ENCODE data around the gene TNFSF10. TPM values are rescaled to one million over a fixed set of nuclear protein-coding genes. Genes with fewer than 3 reads are reported as not detected.
"Not testable (repeated sequence)": the region's sequence is repeated elsewhere in the genome, so short reads cannot be mapped to it uniquely, and the experiment has no call there.

TNFSF10 gene
- total RNA-seq, 2 experiments from 2014 or later = 5.1 to 6.8 TPM

- POLR2A ChIA-PET = interaction anchor here (0.6 kb wide), 3 partner anchors 28 to 987 kb away, joined by 3 to 5 read pairs (median 4); no protein-coding TSS in a partner anchor
Measured at GRCh38 chr3:172525116-172525613, 1.9 kb upstream of the TNFSF10 start.

GRCh38 chr3:172524611-172525010 is 1.4 kb upstream of the TNFSF10 start:
- no peak for DNase-seq (ENCODE audit: low spot score)
- no TSS peak for BruUV-seq (replicated peaks)
- Histone ChIP-seq H3K9me2 (ENCODE audit: insufficient read depth, low read length) (no peaks in the 10 kb centered on the region), H3K4me2 (ENCODE audit: low read length) (no peak overlapping the region), H3K36me3 (ENCODE audit: insufficient read depth, low read length) (no peaks in the 10 kb centered on the region), H3K4me3 (ENCODE audit: low read depth, low read length, poor library complexity, severe bottlenecking) (no peak overlapping the region), H3K79me2 (ENCODE audit: insufficient read depth, low read depth, low read length) (peaks cover 8% of the 10 kb centered on the region; the same call in 1 of the 2 replicates), H3K9me3 (ENCODE audit: low read length) (no peaks in the 10 kb centered on the region), H4K20me1 (ENCODE audit: insufficient read depth, low read length) (no peaks in the 10 kb centered on the region), H3K27ac (ENCODE audit: low read depth, low read length, poor library complexity, severe bottlenecking) (no peak overlapping the region), H2AFZ (ENCODE audit: low read length) (no peak overlapping the region), H3K4me1 (ENCODE audit: insufficient read depth, low read length, poor library complexity, severe bottlenecking) (peaks cover 9% of the 10 kb centered on the region)
- intact Hi-C loops (cut with micrococcal nuclease; ENCODE audit: unreplicated experiment) = no loop called here
- POLR2A ChIA-PET = interaction anchor here (2.5 kb wide), 1 partner anchor 12 kb away, joined by 8 read pairs; no protein-coding TSS in a partner anchor
- TF ChIP-seq CTCF (conservative IDR thresholded peaks at IDR 0.05; ENCODE audit: low read length) (no peak), EZH2phosphoT487 (IDR thresholded peaks at IDR 0.05; ENCODE audit: borderline replicate concordance, low read depth, low read length) (no peak)
- CTCF ChIA-PET (ENCODE audit: unreplicated experiment) = no interaction called here

More at GRCh38 chr3:172525116-172525613, 1.9 kb upstream of the TNFSF10 start:
- DNase-seq (ENCODE audit: low spot score) = no peak
- CTCF ChIA-PET (ENCODE audit: unreplicated experiment) = interaction anchor here (0.5 kb wide), 1 partner anchor 155 kb away, joined by 3 read pairs; no protein-coding TSS in a partner anchor
- H2AFZ ChIP-seq (ENCODE audit: low read length) = no peak overlapping the region
- H3K9me3 ChIP-seq (ENCODE audit: low read length) = no peaks in the 10 kb centered on the region
- H3K4me1 ChIP-seq (ENCODE audit: insufficient read depth, low read length, poor library complexity, severe bottlenecking) = peaks cover 9% of the 10 kb centered on the region
- H3K79me2 ChIP-seq (ENCODE audit: insufficient read depth, low read depth, low read length) = peaks cover 8% of the 10 kb centered on the region; the same call in 1 of the 2 replicates
- TF ChIP-seq EZH2phosphoT487 (IDR thresholded peaks at IDR 0.05; ENCODE audit: borderline replicate concordance, low read depth, low read length) (no peak), CTCF (conservative IDR thresholded peaks at IDR 0.05; ENCODE audit: low read length) (no peak)
- no TSS peak for BruUV-seq (replicated peaks)
- H4K20me1 ChIP-seq (ENCODE audit: insufficient read depth, low read length) = no peaks in the 10 kb centered on the region
- no peak overlapping the region for H3K4me3 ChIP-seq (ENCODE audit: low read depth, low read length, poor library complexity, severe bottlenecking)
- intact Hi-C loops (cut with micrococcal nuclease; ENCODE audit: unreplicated experiment) = no loop called here
- no peak overlapping the region for H3K27ac ChIP-seq (ENCODE audit: low read depth, low read length, poor library complexity, severe bottlenecking)
- H3K4me2 ChIP-seq (ENCODE audit: low read length) = no peak overlapping the region
- no peaks in the 10 kb centered on the region for H3K9me2 ChIP-seq (ENCODE audit: insufficient read depth, low read length)
- no peaks in the 10 kb centered on the region for H3K36me3 ChIP-seq (ENCODE audit: insufficient read depth, low read length)

GRCh38 chr3:172521837-172522726 is 1.1 kb downstream of the TNFSF10 start:
- H3K9me2 ChIP-seq (ENCODE audit: insufficient read depth, low read length); H3K9me3 ChIP-seq (ENCODE audit: low read length); H3K4me1 ChIP-seq (ENCODE audit: insufficient read depth, low read length, poor library complexity, severe bottlenecking); BruUV-seq (replicated peaks); H4K20me1 ChIP-seq (ENCODE audit: insufficient read depth, low read length); H3K36me3 ChIP-seq (ENCODE audit: insufficient read depth, low read length); H3K79me2 ChIP-seq (ENCODE audit: insufficient read depth, low read depth, low read length); intact Hi-C loops (cut with micrococcal nuclease; ENCODE audit: unreplicated experiment): not testable (repeated sequence)
- CTCF ChIA-PET (ENCODE audit: unreplicated experiment) = interaction anchor here (1.0 kb wide), 1 partner anchor 188 kb away, joined by 3 read pairs; the partner anchor contains the start of gene NCEH1
- Histone ChIP-seq H3K27ac (ENCODE audit: low read depth, low read length, poor library complexity, severe bottlenecking) (peak overlapping the region; percentile 59), H3K4me3 (ENCODE audit: low read depth, low read length, poor library complexity, severe bottlenecking) (peak overlapping the region; percentile 70), H3K4me2 (ENCODE audit: low read length) (peak overlapping the region; percentile 86), H2AFZ (ENCODE audit: low read length) (peak overlapping the region; percentile 86)
- peak; percentile 49 for DNase-seq (ENCODE audit: low spot score)
- POLR2A ChIA-PET = interaction anchor here (0.6 to 2.5 kb wide), 6 partner anchors 9 to 1477 kb away, joined by 3 to 8 read pairs (median 3); no protein-coding TSS in a partner anchor

Measured in OCI-LY7 (cell line).